ENCODE data around the gene ARHGAP10.

DNA sequence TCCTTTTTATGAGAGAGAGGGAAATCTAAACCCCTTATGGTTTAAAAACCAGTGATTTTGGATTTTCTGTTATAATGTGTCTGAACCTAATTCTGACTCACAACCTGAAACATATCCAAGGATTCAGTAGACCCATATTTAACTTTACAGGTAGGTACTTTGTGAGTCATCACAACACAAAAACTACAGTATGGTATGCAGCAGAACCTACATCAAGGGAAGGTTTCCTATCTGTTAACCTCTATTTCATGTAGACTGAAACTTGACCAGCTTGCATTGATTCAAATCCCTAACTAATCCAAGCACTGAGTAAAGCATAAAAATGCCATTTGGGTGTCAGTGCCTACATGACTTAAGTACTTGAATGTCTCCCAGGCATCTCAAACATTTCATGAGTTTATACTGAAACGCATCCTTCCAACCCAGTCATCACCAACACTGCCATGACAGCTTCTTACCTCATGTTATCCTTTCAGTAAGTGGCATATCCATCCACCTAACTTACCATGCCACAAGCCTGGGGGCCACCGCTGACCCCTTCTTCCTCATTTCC, 4.3 kb upstream of the ARHGAP10 start:
- TF ChIP-seq CTCF (IDR thresholded peaks at IDR 0.05) (no peak), POLR2A (IDR thresholded peaks at IDR 0.05) (no peak)
